ENCODE measurements around the gene CEP85. TPM values are rescaled to one million over a fixed set of nuclear protein-coding genes. Genes with fewer than 3 reads are reported as not detected.
A peak's percentile ranks its signal among the peaks of the same experiment; 100 is the strongest.

Gene CEP85
- total RNA-seq, 1 experiment from 2014 or later, result 11.1 TPM

DNA sequence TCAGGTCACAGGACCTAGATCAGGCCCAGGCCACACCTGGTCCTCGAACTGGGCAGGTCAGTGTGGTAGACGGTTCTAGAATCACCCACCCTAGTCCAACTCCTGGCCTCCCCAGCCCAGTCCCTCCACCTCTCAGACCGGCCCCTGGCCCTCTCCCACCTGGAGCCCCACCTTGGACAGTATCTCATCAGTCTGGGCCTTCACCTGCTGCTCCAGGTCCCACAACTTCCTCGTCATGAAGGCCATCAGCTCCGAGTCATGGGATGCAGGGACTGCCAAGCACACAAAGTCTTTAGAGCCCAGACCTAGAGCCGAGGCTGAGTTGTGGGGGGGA, 63.8 kb downstream of the CEP85 start:
- Mint-ChIP-seq H3K9me3 (ENCODE audit: unreplicated experiment) (no peaks in the 10 kb centered on the region), H3K4me1 (ENCODE audit: insufficient read depth, unreplicated experiment) (peaks cover 5% of the 10 kb centered on the region), H3K36me3 (ENCODE audit: insufficient read depth, unreplicated experiment) (peaks cover 10% of the 10 kb centered on the region), H3K27ac (ENCODE audit: low read depth, unreplicated experiment) (no peak overlapping the region), H3K27me3 (ENCODE audit: insufficient read depth, unreplicated experiment) (no peaks in the 10 kb centered on the region), H3K4me3 (ENCODE audit: unreplicated experiment) (no peak overlapping the region)
- POLR2A ChIA-PET, result interaction anchor here (0.5 to 0.6 kb wide), 2 partner anchors 13 to 15 kb away, joined by 3 to 4 read pairs; no protein-coding TSS in a partner anchor
- CTCF ChIA-PET, result interaction anchor here (0.5 to 0.6 kb wide), 3 partner anchors 25 to 125 kb away, joined by 3 read pairs; no protein-coding TSS in a partner anchor
- TF ChIP-seq CTCF (IDR thresholded peaks at IDR 0.05; ENCODE audit: unreplicated experiment), result no peak
- BruUV-seq (replicated peaks), result no TSS peak
- intact Hi-C loops (cut with micrococcal nuclease), result no loop called here
- no peak for DNase-seq (ENCODE audit: unreplicated experiment)

DNA sequence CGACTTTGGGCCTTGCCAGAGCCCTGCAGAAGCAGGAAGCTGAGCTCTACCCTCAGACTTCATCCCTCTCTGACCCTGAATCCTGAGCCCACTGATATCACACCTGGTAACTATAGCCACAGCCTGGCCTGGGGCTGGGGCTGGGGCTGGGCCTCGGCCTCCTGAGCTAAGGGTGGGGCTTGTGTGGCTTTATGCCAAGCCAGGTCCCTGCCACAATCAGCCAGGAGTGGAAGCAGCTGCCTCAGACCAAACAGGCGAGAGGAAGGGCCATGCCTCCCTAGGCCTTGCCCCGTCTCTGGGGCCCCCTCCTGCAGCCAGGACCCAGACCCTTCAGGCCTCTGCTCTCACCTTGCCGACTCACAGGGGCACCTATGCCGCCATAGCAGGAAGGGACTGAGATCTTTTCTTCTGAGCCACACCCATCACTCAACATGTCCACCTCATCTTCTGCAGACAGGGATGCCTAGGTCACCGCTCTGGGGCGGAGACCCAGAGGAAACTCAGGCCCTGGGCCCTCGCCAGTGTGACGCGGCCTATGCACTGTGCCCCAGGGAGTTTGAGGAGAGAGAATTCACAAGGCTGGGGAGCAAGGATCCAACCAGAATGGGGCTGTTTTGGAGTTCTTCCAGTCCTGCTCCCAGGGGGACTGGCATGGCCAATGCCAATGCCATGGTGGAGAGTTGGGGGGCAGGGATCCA, 66.7 kb downstream of the CEP85 start:
- intact Hi-C loops (cut with micrococcal nuclease), result no loop called here
- ChIA-PET POLR2A (interaction anchor here (0.6 to 1.8 kb wide), 2 partner anchors 15 to 105 kb away, joined by 3 to 5 read pairs; no protein-coding TSS in a partner anchor), CTCF (interaction anchor here (0.7 to 1.5 kb wide), 2 partner anchors 15 to 65 kb away, joined by 6 to 7 read pairs; no protein-coding TSS in a partner anchor)
- H3K27me3 Mint-ChIP-seq (ENCODE audit: insufficient read depth, unreplicated experiment), result no peaks in the 10 kb centered on the region
- no peak overlapping the region for H3K4me3 Mint-ChIP-seq (ENCODE audit: unreplicated experiment)
- no peak for TF ChIP-seq CTCF (IDR thresholded peaks at IDR 0.05; ENCODE audit: unreplicated experiment)
- H3K9me3 Mint-ChIP-seq (ENCODE audit: unreplicated experiment), result no peaks in the 10 kb centered on the region
- DNase-seq (ENCODE audit: unreplicated experiment), result no peak
- no peak overlapping the region for H3K27ac Mint-ChIP-seq (ENCODE audit: low read depth, unreplicated experiment)
- no TSS peak for BruUV-seq (replicated peaks)
- peaks cover 9% of the 10 kb centered on the region for H3K4me1 Mint-ChIP-seq (ENCODE audit: insufficient read depth, unreplicated experiment)
- peaks cover 6% of the 10 kb centered on the region for H3K36me3 Mint-ChIP-seq (ENCODE audit: insufficient read depth, unreplicated experiment)

DNA sequence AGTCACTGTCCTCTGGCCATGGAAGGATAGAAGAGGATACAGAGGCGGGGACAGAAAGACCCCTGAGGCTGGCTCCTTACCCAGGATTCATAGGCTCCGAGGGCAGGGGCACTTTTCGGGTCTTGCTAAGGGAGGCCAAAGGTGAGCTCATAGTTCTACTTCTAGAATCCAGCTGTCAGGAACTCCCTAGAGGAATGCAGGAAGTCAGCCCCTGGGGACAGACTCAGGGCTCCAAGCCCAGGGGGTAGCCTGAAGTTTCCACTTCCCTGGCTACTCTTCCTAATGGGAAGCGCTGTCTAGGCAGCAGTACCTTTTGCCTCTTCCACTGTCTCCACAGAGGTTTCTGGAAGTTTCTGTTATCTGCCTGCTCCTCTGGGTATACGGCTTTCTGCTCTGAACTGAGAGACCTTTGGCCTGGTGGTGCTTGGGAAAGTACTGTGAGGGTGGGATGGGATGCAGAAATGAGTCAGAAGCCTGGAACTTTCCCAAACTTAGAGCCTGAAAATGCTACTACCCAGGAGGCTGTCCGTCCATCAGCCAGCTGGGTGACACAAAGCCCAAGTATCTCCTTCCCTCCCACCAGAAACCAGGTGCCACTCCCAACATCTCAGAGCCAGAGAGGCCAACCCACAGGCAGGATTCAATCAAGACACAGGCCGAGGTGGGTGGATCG, 68.9 kb downstream of the CEP85 start:
- H3K36me3 Mint-ChIP-seq (ENCODE audit: insufficient read depth, unreplicated experiment), result peaks cover 12% of the 10 kb centered on the region
- H3K4me1 Mint-ChIP-seq (ENCODE audit: insufficient read depth, unreplicated experiment), result peaks cover 17% of the 10 kb centered on the region
- BruUV-seq (replicated peaks), result no TSS peak
- POLR2A ChIA-PET, result no interaction called here
- intact Hi-C loops (cut with micrococcal nuclease), result no loop called here
- no peak overlapping the region for H3K27ac Mint-ChIP-seq (ENCODE audit: low read depth, unreplicated experiment)
- no peak for TF ChIP-seq CTCF (IDR thresholded peaks at IDR 0.05; ENCODE audit: unreplicated experiment)
- H3K4me3 Mint-ChIP-seq (ENCODE audit: unreplicated experiment), result no peak overlapping the region
- DNase-seq (ENCODE audit: unreplicated experiment), result peak; percentile 74
- CTCF ChIA-PET, result interaction anchor here (1.2 kb wide), 1 partner anchor 114 kb away, joined by 3 read pairs; no protein-coding TSS in a partner anchor
- H3K27me3 Mint-ChIP-seq (ENCODE audit: insufficient read depth, unreplicated experiment), result no peaks in the 10 kb centered on the region
- no peaks in the 10 kb centered on the region for H3K9me3 Mint-ChIP-seq (ENCODE audit: unreplicated experiment)

DNA sequence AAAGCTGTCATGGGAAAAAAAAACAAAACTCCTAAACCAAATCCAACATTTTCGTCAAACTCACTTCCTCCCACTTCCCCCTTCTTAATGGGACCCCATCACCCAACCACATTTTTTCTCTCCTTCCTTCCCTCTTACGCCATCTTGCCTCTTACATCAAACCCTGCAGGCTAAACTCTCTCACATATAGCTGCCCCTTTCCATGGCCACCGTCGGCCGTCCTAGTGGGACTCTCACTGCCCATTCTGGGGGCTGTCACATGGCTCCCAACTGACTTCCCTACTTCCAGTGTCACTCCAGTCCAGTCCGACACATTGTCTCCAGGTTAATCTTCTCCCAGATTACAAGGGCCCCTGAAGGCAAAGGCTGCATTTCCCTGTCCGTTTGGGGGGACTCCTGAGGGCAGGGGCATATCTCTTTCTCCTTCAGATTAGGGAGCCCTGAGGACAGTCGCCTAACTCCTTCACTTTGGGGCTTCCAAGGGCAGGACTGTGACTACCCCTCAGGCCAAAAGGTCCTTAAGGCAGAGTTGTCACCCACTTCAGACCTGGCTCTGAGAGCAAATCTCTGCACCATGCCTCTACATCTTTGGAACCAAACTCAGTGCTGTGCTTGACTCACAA, 71.8 kb downstream of the CEP85 start:
- DNase-seq (ENCODE audit: unreplicated experiment), result no peak
- ChIA-PET CTCF (interaction anchor here (0.8 to 1.7 kb wide), 6 partner anchors 20 to 112 kb away, joined by 3 to 9 read pairs (median 3); partner anchors contain the start of gene CEP85), POLR2A (interaction anchor here (0.7 to 3.2 kb wide), 7 partner anchors 13 to 135 kb away, joined by 3 to 15 read pairs (median 3); partner anchors contain the start of gene SH3BGRL3)
- intact Hi-C loops (cut with micrococcal nuclease), result loop anchor here (2.0 kb wide), 1 partner anchor 27 kb away; no protein-coding TSS in a partner anchor
- H3K36me3 Mint-ChIP-seq (ENCODE audit: insufficient read depth, unreplicated experiment), result peaks cover 6% of the 10 kb centered on the region
- H3K4me1 Mint-ChIP-seq (ENCODE audit: insufficient read depth, unreplicated experiment), result peaks cover 11% of the 10 kb centered on the region
- no peaks in the 10 kb centered on the region for H3K9me3 Mint-ChIP-seq (ENCODE audit: unreplicated experiment)
- no peak for TF ChIP-seq CTCF (IDR thresholded peaks at IDR 0.05; ENCODE audit: unreplicated experiment)
- H3K4me3 Mint-ChIP-seq (ENCODE audit: unreplicated experiment), result peak overlapping the region; percentile 92
- TSS peak; percentile 78 for BruUV-seq (replicated peaks)
- peak overlapping the region; percentile 97 for H3K27ac Mint-ChIP-seq (ENCODE audit: low read depth, unreplicated experiment)
- no peaks in the 10 kb centered on the region for H3K27me3 Mint-ChIP-seq (ENCODE audit: insufficient read depth, unreplicated experiment)

Measured in MCF 10A (cell line).